Glutamatergic neuron (in vitro differentiated cells): ENCODE data around the gene MARCHF9. TPM values are rescaled to one million over a fixed set of nuclear protein-coding genes. Genes with fewer than 3 reads are reported as not detected.

ENCODE experiments used
- DNase-seq: peaks from one replicate; pipeline ENCODE4 v3.0.0; 2022
- H3K27ac Mint-ChIP-seq: one replicate; pipeline ENCODE4 v1.8.0; 2020; ENCODE audit warnings: mild to moderate bottlenecking, mixed read lengths, inconsistent platforms; ENCODE audit not compliant: unreplicated experiment
- H3K27me3 Mint-ChIP-seq: one replicate; pipeline ENCODE4 v1.8.0; 2020; ENCODE audit warnings: mild to moderate bottlenecking, moderate library complexity, mixed read lengths, inconsistent platforms; ENCODE audit not compliant: unreplicated experiment
- H3K36me3 Mint-ChIP-seq: one replicate; pipeline ENCODE4 v1.8.0; 2020; ENCODE audit warnings: mild to moderate bottlenecking, mixed read lengths, inconsistent platforms; ENCODE audit not compliant: unreplicated experiment
- H3K4me1 Mint-ChIP-seq: one replicate; pipeline ENCODE4 v1.8.0; 2020; ENCODE audit warnings: mild to moderate bottlenecking, low read depth, mixed read lengths, inconsistent platforms; ENCODE audit not compliant: unreplicated experiment
- H3K4me3 Mint-ChIP-seq: one replicate; pipeline ENCODE4 v1.8.0; 2020; ENCODE audit warnings: mild to moderate bottlenecking, mixed read lengths, inconsistent platforms; ENCODE audit not compliant: unreplicated experiment
- H3K9me3 Mint-ChIP-seq: one replicate; pipeline ENCODE4 v1.8.0; 2020; ENCODE audit warnings: mild to moderate bottlenecking, moderate library complexity, mixed read lengths, inconsistent platforms; ENCODE audit not compliant: unreplicated experiment
- total RNA-seq: library from RNA; stranded (reverse); fragmentation: NEBNext Ultra II Directional; extraction: Animal tissue kit (Norgen Biotek cat#: 25700); gene quantifications from one replicate; pipeline ENCODE4 v1.2.1, GENCODE V29; 2021; ENCODE audit not compliant: unreplicated experiment
- TF ChIP-seq, protein P1 (sequence below): fragments of 200-600 bp; sonication (generic); IDR thresholded peaks from one replicate; pipeline ENCODE4 v1.5.0; 2021; ENCODE audit not compliant: partially characterized antibody, unreplicated experiment

The MARCHF9 gene
- total RNA-seq, 1 donor from 2014 or later = 26.7 TPM

DNA sequence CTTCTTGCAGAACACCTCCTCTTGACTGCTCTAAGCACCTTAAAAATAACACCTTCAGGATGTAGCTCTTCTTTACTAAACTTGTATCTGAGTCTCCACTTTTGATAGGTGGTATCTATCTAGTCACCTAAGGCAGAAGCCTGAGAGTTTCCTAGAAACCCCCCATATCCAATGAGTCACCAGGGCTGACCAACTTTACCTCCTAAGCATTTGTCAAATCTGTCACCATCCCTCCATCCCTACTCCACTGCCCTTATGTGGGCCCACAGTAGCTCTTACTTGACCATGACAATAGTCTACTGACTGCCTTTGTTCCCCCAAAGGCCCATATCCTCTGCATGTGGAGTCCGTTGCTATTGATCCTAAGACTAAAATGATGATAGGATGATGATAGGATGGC is 47.7 kb downstream of the MARCHF9 start:
- DNase-seq = no peak
- TF ChIP-seq, protein P1, sequence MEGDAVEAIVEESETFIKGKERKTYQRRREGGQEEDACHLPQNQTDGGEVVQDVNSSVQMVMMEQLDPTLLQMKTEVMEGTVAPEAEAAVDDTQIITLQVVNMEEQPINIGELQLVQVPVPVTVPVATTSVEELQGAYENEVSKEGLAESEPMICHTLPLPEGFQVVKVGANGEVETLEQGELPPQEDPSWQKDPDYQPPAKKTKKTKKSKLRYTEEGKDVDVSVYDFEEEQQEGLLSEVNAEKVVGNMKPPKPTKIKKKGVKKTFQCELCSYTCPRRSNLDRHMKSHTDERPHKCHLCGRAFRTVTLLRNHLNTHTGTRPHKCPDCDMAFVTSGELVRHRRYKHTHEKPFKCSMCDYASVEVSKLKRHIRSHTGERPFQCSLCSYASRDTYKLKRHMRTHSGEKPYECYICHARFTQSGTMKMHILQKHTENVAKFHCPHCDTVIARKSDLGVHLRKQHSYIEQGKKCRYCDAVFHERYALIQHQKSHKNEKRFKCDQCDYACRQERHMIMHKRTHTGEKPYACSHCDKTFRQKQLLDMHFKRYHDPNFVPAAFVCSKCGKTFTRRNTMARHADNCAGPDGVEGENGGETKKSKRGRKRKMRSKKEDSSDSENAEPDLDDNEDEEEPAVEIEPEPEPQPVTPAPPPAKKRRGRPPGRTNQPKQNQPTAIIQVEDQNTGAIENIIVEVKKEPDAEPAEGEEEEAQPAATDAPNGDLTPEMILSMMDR = no peak
- Mint-ChIP-seq H3K27ac (no peak overlapping the region), H3K4me3 (no peak overlapping the region), H3K27me3 (peaks cover 2% of the 10 kb centered on the region), H3K36me3 (no peaks in the 10 kb centered on the region), H3K4me1 (no peaks in the 10 kb centered on the region), H3K9me3 (no peaks in the 10 kb centered on the region)

DNA sequence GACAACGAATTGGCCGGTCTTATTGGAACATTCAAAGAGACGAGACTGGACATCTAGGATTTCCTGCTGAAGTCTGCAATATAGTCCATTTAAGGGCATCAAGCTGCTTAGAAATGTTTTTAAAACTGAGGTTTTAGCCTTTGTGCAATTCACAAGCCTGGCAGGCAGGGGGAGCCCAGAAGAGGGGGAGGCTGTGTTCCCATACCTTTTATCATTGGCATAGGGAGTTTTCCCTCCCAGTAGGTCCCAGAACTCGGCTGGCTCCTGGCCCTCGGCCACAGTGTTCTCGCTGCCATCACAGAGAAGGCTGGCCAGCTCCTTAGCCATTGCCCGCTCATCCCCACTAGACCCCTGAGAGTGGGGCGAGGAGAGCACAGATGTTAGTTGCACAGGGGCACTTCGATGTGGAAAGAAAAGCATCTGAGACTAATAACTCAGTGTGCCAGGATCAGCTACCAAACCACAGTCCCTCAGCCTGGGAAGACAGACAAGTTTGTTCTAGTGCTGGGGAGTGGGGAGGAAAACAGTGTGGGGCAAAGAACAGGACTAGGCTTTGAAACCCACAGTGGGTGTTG is 48.5 kb downstream of the MARCHF9 start:
- Mint-ChIP-seq H3K4me3 (no peak overlapping the region), H3K27me3 (peaks cover 2% of the 10 kb centered on the region), H3K27ac (no peak overlapping the region), H3K4me1 (no peaks in the 10 kb centered on the region), H3K36me3 (no peaks in the 10 kb centered on the region), H3K9me3 (no peaks in the 10 kb centered on the region)
- DNase-seq = peak; percentile 72
- TF ChIP-seq, protein P1 = peak; percentile 75

DNA sequence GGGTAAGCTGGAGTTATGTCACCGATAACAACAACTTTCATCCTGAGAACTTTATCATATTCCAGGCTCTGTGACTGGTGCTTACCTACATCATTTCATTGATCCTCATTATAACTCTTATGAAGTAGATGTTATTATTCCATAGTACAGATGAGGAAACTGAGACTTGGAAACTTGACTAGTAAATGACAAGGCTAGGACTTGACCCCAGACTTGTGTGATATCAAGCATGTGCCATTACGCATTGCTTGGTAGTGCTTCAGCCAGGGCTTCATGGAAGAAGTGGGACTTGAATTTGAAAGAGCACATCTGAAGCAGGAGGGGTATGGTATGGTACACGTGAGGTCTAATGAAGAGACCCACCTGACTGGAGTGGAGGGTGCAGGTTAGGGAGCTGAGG is 51.8 kb downstream of the MARCHF9 start:
- no peaks in the 10 kb centered on the region for H3K36me3 Mint-ChIP-seq
- TF ChIP-seq, protein P1 = no peak
- no peak overlapping the region for H3K4me3 Mint-ChIP-seq
- no peak overlapping the region for H3K27ac Mint-ChIP-seq
- peaks cover 2% of the 10 kb centered on the region for H3K27me3 Mint-ChIP-seq
- DNase-seq = no peak
- H3K9me3 Mint-ChIP-seq = no peaks in the 10 kb centered on the region
- no peaks in the 10 kb centered on the region for H3K4me1 Mint-ChIP-seq

DNA sequence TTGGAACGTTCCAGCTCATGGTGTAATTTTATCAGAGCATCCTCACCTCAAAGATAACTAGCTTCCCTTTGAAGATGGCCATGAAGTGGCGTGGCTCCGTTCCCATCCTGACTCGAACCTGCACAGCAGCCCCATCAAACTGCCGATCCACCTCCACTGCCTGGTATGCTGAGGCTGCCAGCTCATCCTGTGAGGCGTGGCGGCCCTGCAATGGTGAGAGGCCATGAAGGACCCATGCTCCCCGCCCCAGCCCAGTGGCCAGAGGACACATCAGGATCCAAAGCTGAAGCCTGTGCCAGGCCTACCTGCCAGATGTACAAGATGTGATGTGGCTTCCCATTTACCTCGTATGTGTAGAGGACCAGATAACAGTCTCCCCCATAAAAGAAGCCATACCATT is 52.4 kb downstream of the MARCHF9 start:
- no peak overlapping the region for H3K27ac Mint-ChIP-seq
- H3K4me1 Mint-ChIP-seq = no peaks in the 10 kb centered on the region
- no peaks in the 10 kb centered on the region for H3K9me3 Mint-ChIP-seq
- no peak overlapping the region for H3K4me3 Mint-ChIP-seq
- H3K27me3 Mint-ChIP-seq = peaks cover 4% of the 10 kb centered on the region
- H3K36me3 Mint-ChIP-seq = no peaks in the 10 kb centered on the region
- DNase-seq = no peak
- TF ChIP-seq, protein P1 = no peak

DNA sequence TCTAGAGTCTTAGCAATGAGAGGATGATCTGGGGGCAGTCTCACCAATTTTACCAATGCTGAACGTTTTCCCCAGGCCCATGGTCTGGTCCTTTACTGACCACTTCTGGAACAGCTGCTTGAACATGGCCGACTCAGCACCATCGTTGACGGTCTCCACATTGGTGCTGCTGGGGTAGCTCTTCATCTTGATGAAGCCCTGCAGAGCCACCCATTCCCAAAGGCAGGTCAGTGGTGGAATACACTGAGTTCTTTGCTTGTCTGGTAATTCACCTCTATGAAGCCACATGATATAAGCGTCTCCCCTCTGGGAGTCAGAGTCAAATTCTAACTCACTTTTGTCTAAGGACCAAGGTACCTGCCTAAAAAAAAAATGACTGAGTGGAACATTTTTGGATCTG is 53.4 kb downstream of the MARCHF9 start:
- Mint-ChIP-seq H3K27me3 (peaks cover 7% of the 10 kb centered on the region), H3K36me3 (no peaks in the 10 kb centered on the region), H3K4me3 (no peak overlapping the region), H3K9me3 (peaks cover 2% of the 10 kb centered on the region), H3K27ac (no peak overlapping the region), H3K4me1 (no peaks in the 10 kb centered on the region)
- TF ChIP-seq, protein P1 = no peak
- no peak for DNase-seq
